ENCODE data around the gene EMC8. TPM values are rescaled to one million over a fixed set of nuclear protein-coding genes. Genes with fewer than 3 reads are reported as not detected.

EMC8 gene
- polyA plus RNA-seq, 4 donors, result 28.9 to 31.8 (median 29.8) TPM

- DNase-seq (ENCODE audit: low read depth in 4 of 4, low spot score in 3 of 4), result no peak
Observed at GRCh38 chr16:85835956-85836705, 36.8 kb upstream of the EMC8 start.

DNA sequence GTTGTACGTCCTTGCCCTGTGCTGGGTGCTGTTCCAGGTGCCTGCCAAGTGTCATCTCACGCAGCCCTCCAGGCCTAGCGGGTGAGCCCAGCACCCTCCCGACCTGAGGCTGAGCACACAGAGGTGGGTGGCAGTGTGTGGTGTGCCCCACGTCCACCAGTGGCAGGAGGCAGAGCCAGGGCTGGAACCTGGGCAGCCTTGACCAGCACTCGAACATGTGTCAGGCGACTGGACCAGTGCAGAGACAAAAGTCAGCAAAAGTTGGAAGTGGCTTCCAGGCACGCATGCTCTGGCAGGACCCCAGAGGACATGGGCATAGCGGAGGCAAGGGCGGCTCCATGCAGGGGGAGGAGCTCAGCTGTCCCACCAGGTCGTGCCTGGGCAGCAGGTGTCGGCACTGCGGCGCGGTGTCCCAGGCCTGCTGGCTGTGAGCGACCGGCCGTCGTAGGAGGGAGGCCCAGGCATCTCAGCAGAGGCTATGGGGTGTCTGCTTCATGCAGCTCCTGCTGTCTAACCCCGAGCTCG, 35.9 kb upstream of the EMC8 start:
- no peak for DNase-seq (ENCODE audit: low read depth in 4 of 4, low spot score in 3 of 4)

DNA sequence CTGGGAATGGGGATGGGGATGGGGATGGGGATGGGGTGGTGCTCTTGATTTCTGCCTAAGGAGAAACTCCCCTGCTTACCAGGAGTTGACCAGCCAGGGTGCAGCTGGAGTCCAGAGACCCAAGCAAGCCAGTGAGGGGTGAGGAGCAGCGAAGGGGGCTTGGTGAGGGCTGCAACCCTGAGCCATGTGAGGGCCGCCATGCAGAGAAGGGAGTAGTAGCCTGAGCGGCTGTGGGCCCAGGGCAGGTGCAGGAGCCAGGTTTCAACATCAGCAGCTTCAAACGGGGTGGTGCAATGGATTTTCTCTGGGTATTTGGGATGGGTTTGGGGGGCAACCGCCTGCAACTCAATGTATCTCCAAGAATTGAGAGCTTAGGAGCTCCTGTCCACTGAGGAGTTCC, 35.4 kb upstream of the EMC8 start:
- DNase-seq (ENCODE audit: low read depth in 4 of 4, low spot score in 3 of 4), result no peak

GRCh38 chr16:85833219-85833920, 34.0 kb upstream of the EMC8 start:
- DNase-seq (ENCODE audit: low read depth in 4 of 4, low spot score in 3 of 4), result no peak

DNA sequence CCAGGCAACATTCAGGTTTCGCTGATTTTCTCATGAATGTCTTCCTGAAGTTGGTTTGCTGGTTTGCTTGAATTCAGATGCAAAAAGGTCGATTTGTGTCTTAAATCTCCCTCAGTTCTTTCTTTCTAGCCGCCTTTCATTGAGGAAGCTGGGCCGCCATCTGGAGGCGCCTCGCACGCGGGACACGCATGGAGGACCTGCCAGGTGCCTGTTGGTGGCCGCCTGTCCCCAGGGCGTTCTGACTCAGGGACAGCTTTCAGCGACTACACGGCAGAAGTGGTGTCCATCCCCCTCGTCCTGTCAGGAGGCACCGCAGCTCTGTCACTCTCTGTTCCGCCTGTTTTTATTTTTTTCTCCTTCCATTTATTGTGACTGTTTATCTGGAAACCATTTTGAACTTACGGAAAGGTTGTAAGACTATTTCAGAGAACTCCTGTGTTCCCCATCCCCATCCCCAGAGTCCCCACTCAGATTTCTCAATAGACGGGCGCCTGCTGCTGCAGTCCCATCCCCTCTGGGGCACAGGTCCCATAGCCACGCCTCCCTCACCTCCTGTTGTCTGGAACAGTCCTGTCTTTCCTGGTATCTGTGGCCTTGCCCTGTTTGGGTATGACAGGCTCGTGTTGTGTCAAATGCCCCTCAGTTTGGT, 33.4 kb upstream of the EMC8 start:
- no peak for DNase-seq (ENCODE audit: low read depth in 4 of 4, low spot score in 3 of 4)

- DNase-seq (ENCODE audit: low read depth in 4 of 4, low spot score in 3 of 4), result no peak
Observed at GRCh38 chr16:85830821-85831220, 31.5 kb upstream of the EMC8 start.

DNA sequence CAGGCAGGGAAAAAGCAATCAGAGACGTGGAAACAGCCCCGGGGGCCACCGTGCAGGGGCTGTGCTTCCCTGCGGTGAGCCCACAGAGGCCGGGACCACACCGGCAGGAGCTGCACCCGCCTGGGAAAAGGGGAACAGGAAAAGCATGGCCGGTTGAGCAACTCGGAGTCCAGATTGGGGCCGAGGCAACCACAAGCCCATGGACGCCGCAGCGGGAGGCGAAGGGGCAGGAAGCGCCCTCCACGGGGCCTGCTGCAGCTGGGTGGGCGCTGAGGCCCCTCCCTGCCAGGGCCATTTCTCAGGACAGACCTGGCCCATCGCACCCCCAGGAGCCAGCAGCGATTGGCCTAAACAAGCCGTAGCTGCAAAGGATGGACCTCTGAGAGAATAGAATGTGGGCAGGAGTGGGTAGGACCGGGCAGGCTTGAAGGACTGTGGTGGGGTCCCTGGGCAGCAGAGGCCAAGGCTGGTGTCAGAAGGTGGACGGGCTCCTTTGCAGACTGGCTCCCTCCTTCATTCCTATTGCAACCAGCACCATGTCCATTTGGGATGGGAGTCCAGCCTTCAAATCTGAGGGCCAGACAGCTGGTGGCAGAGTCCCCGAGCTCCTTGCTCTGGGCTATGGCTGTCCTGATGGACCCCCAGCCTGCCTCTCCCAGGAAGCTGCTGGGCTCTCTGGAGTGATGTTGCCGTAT, 30.6 kb upstream of the EMC8 start:
- no peak for DNase-seq (ENCODE audit: low read depth in 4 of 4, low spot score in 3 of 4)

GRCh38 chr16:85829171-85829719, 29.9 kb upstream of the EMC8 start:
- DNase-seq (ENCODE audit: low read depth in 4 of 4, low spot score in 3 of 4), result no peak

DNA sequence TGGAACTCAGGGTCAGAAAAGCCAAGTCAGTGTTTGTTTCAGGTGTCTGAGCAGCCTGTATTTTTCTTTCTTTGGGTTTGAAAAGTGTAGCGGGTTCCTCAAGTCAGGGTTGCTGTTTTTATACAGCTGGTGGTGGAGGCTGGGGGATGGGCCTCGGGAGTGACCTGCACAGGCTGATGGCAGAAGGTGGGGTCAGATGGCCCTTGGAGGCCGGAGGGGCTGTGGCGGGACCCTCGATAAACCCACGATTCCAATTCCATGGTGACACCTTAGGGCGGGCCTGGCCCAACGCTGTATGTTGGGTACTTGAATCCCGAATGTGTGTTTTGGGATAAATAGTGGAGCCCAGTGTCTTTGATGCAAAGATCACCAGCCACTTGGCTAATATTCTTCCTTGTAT, 28.8 kb upstream of the EMC8 start:
- DNase-seq (ENCODE audit: low read depth in 4 of 4, low spot score in 3 of 4), result no peak

GRCh38 chr16:85826686-85827247, 27.4 kb upstream of the EMC8 start:
- no peak for DNase-seq (ENCODE audit: low read depth in 4 of 4, low spot score in 3 of 4)

DNA sequence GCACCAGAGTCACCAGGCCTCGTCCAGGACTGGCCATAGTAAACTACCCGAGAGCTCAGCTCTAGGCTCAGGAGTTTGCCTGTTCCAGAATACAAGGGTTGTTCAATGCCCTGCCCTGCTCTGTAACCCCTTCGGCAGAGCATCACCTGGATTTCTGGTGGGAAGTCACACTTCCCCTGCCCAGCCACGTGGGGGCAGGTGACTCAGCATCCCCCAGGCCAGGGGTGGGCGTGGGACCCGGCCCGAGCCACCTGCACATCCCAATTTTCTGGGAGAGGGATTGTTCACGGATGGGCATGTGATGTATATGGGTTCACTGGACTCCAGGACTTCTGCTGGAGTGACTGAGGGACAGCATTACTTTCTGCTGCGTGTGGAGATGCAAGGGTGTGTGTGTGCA, 26.0 kb upstream of the EMC8 start:
- DNase-seq (ENCODE audit: low read depth in 4 of 4, low spot score in 3 of 4), result no peak

- DNase-seq (ENCODE audit: low read depth in 4 of 4, low spot score in 3 of 4), result no peak
Observed at GRCh38 chr16:85824161-85825135, 25.1 kb upstream of the EMC8 start.

DNA sequence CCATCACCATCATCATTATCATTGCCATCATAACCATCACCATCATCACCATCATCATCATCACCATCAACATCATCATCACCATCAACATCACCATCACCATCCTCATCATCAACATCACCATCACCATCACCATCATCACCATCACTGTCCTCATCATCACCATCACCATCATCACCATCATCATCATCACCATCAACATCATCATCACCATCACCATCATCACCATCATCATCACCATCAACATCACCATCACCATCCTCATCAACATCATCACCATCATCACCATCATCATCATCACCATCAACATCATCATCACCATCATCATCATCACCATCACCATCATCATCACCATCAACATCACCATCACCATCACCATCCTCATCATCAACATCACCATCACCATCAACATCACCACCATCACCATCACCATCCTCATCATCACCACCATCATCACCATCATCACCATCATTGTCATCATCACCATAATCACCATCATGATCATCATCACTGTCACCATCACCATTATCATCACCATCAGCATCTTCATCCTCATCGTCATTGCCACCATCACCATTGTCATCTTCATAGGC, 24.1 kb upstream of the EMC8 start:
- no peak for DNase-seq (ENCODE audit: low read depth in 4 of 4, low spot score in 3 of 4)

DNA sequence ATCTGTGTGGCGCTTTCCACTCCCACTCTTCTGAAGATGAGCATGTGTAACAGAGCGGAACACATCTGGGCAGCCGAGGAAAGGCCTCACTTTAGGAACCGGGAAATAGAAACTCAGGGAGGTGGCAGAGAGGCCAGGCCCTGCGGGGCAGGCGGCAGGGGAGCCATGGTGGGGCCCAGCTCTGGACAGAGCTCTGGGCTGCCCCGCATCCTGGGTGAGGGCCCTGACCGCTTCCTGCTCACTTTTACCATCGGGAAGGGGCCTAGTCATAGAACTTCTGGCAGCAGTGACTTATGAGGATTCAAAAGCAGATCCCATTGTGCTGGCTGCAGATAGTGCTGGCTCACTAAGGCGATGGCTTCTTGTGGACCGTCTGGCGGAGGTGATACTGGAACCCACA, 22.8 kb upstream of the EMC8 start:
- DNase-seq (ENCODE audit: low read depth in 4 of 4, low spot score in 3 of 4), result no peak

GRCh38 chr16:85821390-85822135, 22.2 kb upstream of the EMC8 start:
- peak in 3 of 4 donors; percentile 46 to 62 (median 48) for DNase-seq (ENCODE audit: low read depth in 4 of 4, low spot score in 3 of 4)

DNA sequence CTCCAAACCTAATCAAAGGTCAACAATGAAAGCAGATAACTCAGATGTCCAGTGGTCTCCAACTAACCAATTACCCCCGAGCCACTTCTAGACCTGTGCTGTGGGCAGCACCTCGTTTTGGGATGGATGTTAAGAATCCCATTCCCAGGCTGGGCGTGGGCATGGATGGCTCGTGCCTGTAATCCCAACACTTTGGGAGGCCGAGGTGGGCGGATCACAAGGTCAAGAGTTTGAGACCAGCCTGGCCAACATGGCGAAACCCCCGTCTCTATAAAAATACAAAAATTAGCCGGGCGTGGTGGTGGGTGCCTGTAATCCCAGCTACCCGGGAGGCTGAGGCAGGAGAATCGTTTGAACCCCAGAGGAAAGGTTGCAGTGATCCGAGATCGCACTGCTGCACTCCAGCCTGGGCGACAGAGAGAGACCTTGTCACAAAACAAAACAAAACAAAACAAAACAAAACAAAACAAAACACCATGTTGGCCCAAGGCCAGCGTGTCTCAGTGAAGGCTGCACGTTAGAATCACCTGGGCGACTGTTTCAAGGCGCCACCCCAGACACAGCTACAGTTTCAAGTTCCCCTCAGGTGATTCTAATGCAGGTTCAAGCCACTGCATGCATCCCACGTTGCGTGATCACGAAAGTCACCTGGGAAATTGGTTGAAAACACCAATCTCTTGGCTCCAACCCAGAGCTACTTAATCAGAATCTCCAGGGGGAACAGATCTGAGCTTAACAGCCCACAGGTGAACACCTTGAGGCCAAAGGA, 21.4 kb upstream of the EMC8 start:
- DNase-seq (ENCODE audit: low read depth in 4 of 4, low spot score in 3 of 4), result no peak

- no peak for DNase-seq (ENCODE audit: low read depth in 4 of 4, low spot score in 3 of 4)
Observed at GRCh38 chr16:85819771-85820170, 20.4 kb upstream of the EMC8 start.
